Measurements from ENCODE around the gene CTDSPL.

DNA sequence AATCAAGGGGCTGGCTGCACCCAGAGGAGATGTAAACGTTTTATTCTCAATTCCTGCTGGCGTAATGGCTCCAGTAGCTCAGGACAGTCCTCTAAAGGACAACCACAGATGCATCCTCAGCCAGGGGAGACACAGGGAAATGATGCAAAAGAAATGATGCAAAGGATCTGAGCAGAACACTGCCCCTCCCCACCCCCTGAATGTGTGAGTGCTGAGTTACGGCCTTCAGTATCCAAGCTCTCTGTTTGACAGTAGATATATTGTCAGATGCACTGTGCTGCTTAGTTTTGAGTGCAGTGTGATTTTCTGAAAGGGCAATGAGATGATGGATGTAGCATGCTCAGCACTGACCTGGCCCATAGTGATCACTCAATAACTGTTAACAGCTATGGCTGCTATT is 41.4 kb upstream of the CTDSPL start:
- TF ChIP-seq CREB1 (IDR thresholded peaks at IDR 0.05; ENCODE audit: low read depth): no peak
- TF ChIP-seq RAD21 (IDR thresholded peaks at IDR 0.05; ENCODE audit: insufficient read depth, low read depth, low read length): no peak
- TF ChIP-seq, protein P1, sequence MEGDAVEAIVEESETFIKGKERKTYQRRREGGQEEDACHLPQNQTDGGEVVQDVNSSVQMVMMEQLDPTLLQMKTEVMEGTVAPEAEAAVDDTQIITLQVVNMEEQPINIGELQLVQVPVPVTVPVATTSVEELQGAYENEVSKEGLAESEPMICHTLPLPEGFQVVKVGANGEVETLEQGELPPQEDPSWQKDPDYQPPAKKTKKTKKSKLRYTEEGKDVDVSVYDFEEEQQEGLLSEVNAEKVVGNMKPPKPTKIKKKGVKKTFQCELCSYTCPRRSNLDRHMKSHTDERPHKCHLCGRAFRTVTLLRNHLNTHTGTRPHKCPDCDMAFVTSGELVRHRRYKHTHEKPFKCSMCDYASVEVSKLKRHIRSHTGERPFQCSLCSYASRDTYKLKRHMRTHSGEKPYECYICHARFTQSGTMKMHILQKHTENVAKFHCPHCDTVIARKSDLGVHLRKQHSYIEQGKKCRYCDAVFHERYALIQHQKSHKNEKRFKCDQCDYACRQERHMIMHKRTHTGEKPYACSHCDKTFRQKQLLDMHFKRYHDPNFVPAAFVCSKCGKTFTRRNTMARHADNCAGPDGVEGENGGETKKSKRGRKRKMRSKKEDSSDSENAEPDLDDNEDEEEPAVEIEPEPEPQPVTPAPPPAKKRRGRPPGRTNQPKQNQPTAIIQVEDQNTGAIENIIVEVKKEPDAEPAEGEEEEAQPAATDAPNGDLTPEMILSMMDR (IDR thresholded peaks at IDR 0.05 in 2 of 3, conservative IDR thresholded peaks at IDR 0.05 in 1 of 3; ENCODE audit: control insufficient read depth in 2 of 3, extremely low read depth in 1 of 3, insufficient read depth in 1 of 3, low read depth in 3 of 3, low read length in 3 of 3): no peak
- TF ChIP-seq POLR2A (IDR thresholded peaks at IDR 0.05; ENCODE audit: low read depth, low read length): no peak
- TF ChIP-seq SP1 (IDR thresholded peaks at IDR 0.05; ENCODE audit: low read depth, low read length): no peak
- no peak for TF ChIP-seq ZNF207 (IDR thresholded peaks at IDR 0.05; ENCODE audit: borderline replicate concordance)
- TF ChIP-seq NFIC (IDR thresholded peaks at IDR 0.05; ENCODE audit: low read depth, low read length): no peak
- TF ChIP-seq CHD4 (IDR thresholded peaks at IDR 0.05): no peak
- no peak for TF ChIP-seq ZBED1 (IDR thresholded peaks at IDR 0.05; ENCODE audit: borderline replicate concordance)
- TF ChIP-seq FOXK2 (IDR thresholded peaks at IDR 0.05): no peak

Measured in GM12878 (cell line).